ENCODE data around the gene CHN1.

Gene CHN1

DNA sequence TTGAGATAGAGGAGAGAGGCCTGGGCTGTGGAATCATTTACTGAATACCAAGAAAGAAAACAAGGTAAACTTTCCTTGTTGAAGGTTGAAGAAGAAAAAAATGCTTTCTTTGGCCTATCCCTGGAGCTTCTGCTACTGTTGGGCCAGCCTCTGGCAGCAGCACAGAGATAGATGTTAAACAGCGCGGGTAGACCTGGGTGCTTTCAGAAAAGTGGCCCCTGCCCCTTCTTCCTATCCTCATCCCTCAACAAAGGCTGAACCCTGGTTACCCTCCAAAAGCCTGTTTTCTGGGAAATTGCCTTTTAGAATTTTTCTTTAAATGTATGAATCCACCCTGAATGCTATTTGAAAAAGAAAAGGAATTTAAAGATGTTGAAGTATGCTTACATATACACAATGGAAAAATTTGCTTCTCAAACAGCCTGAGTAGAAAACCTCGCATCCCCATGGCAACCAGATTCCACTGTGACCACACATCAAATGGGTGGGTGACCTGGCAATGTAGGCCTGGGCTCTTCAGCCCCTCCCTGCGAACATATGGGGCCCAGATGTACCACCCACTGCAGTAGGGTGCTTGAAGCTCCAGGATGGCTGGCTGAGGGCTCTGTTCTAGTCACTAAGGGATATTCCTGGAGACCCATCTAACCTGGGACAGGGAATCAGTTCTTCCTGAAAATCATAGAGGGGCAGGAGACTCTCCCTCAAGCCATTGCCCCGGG, 217.5 kb downstream of the CHN1 start:
- H3K27ac ChIP-seq = no peak overlapping the region
- TF ChIP-seq, protein P1, sequence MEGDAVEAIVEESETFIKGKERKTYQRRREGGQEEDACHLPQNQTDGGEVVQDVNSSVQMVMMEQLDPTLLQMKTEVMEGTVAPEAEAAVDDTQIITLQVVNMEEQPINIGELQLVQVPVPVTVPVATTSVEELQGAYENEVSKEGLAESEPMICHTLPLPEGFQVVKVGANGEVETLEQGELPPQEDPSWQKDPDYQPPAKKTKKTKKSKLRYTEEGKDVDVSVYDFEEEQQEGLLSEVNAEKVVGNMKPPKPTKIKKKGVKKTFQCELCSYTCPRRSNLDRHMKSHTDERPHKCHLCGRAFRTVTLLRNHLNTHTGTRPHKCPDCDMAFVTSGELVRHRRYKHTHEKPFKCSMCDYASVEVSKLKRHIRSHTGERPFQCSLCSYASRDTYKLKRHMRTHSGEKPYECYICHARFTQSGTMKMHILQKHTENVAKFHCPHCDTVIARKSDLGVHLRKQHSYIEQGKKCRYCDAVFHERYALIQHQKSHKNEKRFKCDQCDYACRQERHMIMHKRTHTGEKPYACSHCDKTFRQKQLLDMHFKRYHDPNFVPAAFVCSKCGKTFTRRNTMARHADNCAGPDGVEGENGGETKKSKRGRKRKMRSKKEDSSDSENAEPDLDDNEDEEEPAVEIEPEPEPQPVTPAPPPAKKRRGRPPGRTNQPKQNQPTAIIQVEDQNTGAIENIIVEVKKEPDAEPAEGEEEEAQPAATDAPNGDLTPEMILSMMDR (conservative IDR thresholded peaks at IDR 0.05) = no peak

DNA sequence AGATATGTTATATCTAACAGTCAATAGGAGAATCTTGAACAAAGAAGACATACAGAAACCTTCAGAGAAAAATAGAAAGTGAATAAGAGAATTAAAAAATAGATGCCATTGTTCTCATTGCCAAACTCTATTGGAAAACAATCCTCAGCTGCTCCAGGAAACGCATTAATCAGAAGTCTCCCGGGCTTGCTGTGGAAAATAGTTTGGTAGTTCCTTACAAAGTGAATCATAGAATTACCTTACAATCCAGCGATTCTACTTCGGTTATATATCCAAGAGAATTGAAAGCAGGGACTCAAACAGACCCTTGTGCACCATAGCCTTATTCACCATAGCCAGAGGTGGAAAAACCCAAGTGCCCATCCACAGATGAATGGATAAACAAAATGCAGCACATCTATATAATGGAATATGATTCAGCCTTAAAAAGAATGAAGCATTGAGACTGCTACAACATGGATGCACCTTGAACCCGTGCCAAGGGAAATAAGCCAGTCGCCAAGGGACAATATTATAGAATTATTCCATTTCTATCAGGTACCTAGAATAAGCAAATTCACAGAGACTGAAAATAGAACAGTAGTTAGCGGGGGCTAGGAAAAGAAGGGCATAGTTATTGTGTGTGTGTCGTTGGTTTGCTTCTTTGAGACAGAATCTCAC, 219.0 kb downstream of the CHN1 start:
- TF ChIP-seq, protein P1 (conservative IDR thresholded peaks at IDR 0.05) = no peak
- no peak overlapping the region for H3K27ac ChIP-seq

GRCh38 chr2:174785481-174785880, 219.7 kb downstream of the CHN1 start:
- TF ChIP-seq, protein P1 (conservative IDR thresholded peaks at IDR 0.05) = no peak

DNA sequence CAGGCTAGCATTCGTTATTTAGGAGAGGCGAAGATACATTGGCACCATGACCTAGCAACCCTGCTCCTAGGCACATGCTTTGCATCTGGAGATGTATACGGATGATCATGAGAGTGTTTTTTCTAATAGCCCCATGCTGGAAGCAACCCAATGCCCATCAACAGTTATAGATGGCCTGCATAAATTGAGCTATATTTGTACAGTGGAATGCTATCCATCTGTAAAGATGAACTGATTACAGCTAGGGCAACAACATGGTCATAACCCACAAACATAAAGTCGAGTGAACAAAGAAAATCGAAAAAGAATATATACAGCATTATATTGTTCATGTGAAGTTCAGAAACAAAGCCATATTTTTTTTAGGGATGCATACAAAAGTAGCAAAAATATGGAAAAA, 220.3 kb downstream of the CHN1 start:
- H3K27ac ChIP-seq = peak overlapping the region; percentile 18; the same call in 1 of the 2 replicates
- TF ChIP-seq, protein P1 (conservative IDR thresholded peaks at IDR 0.05) = no peak

More at GRCh38 chr2:174785481-174785880, 219.7 kb downstream of the CHN1 start:
- H3K27ac ChIP-seq = no peak overlapping the region; the same call in 1 of the 2 replicates

DNA sequence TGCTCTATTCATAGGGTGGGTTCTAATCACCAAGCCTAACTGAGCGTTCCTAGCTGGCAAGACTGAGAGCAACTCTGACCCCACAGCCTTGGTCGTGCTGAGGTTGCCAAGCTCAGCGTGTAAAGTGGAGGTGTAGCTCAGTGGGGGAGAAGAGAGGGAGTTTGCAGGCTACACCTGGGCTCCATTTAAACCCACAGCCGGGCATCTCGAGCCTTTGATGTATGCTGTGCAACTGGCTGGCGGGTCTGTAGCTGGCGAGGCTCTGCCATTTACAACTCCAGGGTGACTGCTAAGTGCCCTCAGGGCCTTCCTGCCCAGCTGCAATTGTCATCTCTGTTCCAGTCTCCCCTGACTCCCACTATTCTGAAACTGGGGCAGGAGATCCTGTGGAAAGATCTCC, 220.9 kb downstream of the CHN1 start:
- TF ChIP-seq, protein P1 (conservative IDR thresholded peaks at IDR 0.05) = no peak
- H3K27ac ChIP-seq = peak overlapping the region; percentile 18; the same call in 1 of the 2 replicates

DNA sequence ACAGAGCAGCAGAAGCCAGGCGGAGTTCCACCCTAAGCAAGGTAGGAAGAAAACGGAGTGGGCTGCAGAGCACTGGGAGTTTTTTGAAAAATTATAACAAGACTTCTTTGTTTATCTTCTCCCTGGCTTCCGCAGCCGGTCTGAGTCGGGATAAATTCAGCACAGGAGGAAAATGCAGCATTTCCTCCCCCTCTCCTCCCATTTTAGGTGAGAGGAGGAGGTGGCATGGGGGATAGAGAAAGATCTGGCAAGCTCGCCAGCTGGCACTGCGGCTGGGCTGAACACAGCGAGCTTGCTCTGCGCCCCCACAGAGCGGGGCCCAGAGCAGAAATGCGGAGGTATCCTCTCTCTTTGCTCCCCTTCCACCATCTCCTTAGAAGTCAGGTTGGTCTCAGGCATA, 223.2 kb downstream of the CHN1 start:
- TF ChIP-seq, protein P1 (conservative IDR thresholded peaks at IDR 0.05) = no peak
- no peak overlapping the region for H3K27ac ChIP-seq

- TF ChIP-seq, protein P1 (conservative IDR thresholded peaks at IDR 0.05) = no peak
- no peak overlapping the region for H3K27ac ChIP-seq
Measured at GRCh38 chr2:174781298-174781697, 223.9 kb downstream of the CHN1 start.

Measured in VCaP (cell line).